ENCODE data around the gene KIF15.
"Not testable (repeated sequence)": the region's sequence is repeated elsewhere in the genome, so short reads cannot be mapped to it uniquely, and the experiment has no call there.

KIF15 gene

GRCh38 chr3:44835684-44836083 is 74.1 kb downstream of the KIF15 start:
- H3K4me3 ChIP-seq (ENCODE audit: control insufficient read depth, low read depth, low read length): no peak overlapping the region
- DNase-seq (ENCODE audit: low read depth): no peak
- no peak for TF ChIP-seq CTCF (IDR thresholded peaks at IDR 0.05; ENCODE audit: control insufficient read depth, insufficient read depth, low read depth, low read length, missing control alignments)

- TF ChIP-seq CTCF (IDR thresholded peaks at IDR 0.05; ENCODE audit: control insufficient read depth, insufficient read depth, low read depth, low read length, missing control alignments): no peak
- no peak for DNase-seq (ENCODE audit: low read depth)
- H3K4me3 ChIP-seq (ENCODE audit: control insufficient read depth, low read depth, low read length): no peak overlapping the region
These were observed 80.8 kb downstream of the KIF15 start for GRCh38 chr3:44842376-44842775.

GRCh38 chr3:44845528-44846520 is 84.2 kb downstream of the KIF15 start:
- peak; percentile 27 for DNase-seq (ENCODE audit: low read depth)
- TF ChIP-seq CTCF (IDR thresholded peaks at IDR 0.05; ENCODE audit: control insufficient read depth, insufficient read depth, low read depth, low read length, missing control alignments): no peak
- H3K4me3 ChIP-seq (ENCODE audit: control insufficient read depth, low read depth, low read length): no peak overlapping the region

- DNase-seq (ENCODE audit: low read depth): no peak
- TF ChIP-seq CTCF (IDR thresholded peaks at IDR 0.05; ENCODE audit: control insufficient read depth, insufficient read depth, low read depth, low read length, missing control alignments): no peak
- no peak overlapping the region for H3K4me3 ChIP-seq (ENCODE audit: control insufficient read depth, low read depth, low read length)
These were observed 87.0 kb downstream of the KIF15 start for GRCh38 chr3:44848634-44849033.

- H3K4me3 ChIP-seq (ENCODE audit: control insufficient read depth, low read depth, low read length); DNase-seq (ENCODE audit: low read depth): not testable (repeated sequence)
These were observed 95.1 kb downstream of the KIF15 start for GRCh38 chr3:44856663-44857062.

- no peak for DNase-seq (ENCODE audit: low read depth)
- H3K4me3 ChIP-seq (ENCODE audit: control insufficient read depth, low read depth, low read length): no peak overlapping the region
- TF ChIP-seq CTCF (IDR thresholded peaks at IDR 0.05; ENCODE audit: control insufficient read depth, insufficient read depth, low read depth, low read length, missing control alignments): no peak
These were observed 98.5 kb downstream of the KIF15 start for GRCh38 chr3:44860117-44860516.

GRCh38 chr3:44861412-44862225 is 100.0 kb downstream of the KIF15 start, which contains the start of gene TMEM42:
Gene TMEM42, plus strand, starts transcription at chr3:44861912. Its CDS starts 13 bp downstream, at chr3:44861925.
- TF ChIP-seq CTCF (IDR thresholded peaks at IDR 0.05; ENCODE audit: control insufficient read depth, insufficient read depth, low read depth, low read length, missing control alignments): peak; percentile 56
- peak within 1 kb of the TSS; percentile 82 for H3K4me3 ChIP-seq (ENCODE audit: control insufficient read depth, low read depth, low read length)
- peak; percentile 57 for DNase-seq (ENCODE audit: low read depth)
